HepG2 (cell line): ENCODE results near the gene NPDC1. TPM values are rescaled to one million over a fixed set of nuclear protein-coding genes. Genes with fewer than 3 reads are reported as not detected.

ENCODE experiments used
- ATAC-seq: fragments of 200-7000 bp; cut with Tn5 transposase; 3 replicates; pipeline ENCODE4 v1.9.1; 2020; ENCODE audit warnings: mild to moderate bottlenecking, moderate library complexity
- BruUV-seq: library from RNA; stranded (reverse); fragments of 400-500 nt; replicated peaks from 2 replicates; lab custom pipeline; 2021; lab: Mats Ljungman, UMichigan
- CTCF ChIA-PET: fragments of 300-600 bp; formaldehyde crosslinking; extraction: SDS; loops from one replicate; lab custom pipeline; 2021; ENCODE audit warnings: low total read pairs, inconsistent platforms, low intra/inter-chr PET ratio; lab: Yijun Ruan, JAX
- POLR2A ChIA-PET: fragments of 350-600 bp; sonication (Branson Sonifier 250); formaldehyde crosslinking; loops from one replicate; lab custom pipeline; 2020; ENCODE audit warnings: antibody characterized with exemption, inconsistent platforms; lab: Yijun Ruan, JAX
- DNase-seq: peaks from one replicate; pipeline ENCODE4 v3.0.0-alpha.2; 2015; ENCODE audit warnings: low spot score
- FAIRE-seq: peaks from 3 replicates; lab custom pipeline; 2011; peaks lifted over from hg19 to GRCh38; lab: Jason Lieb, UNC
- H2AFZ ChIP-seq: one replicate; pipeline ENCODE4 v1.6.1; 2011; ENCODE audit warnings: low read length, inconsistent platforms
- H3K27ac ChIP-seq: fragments of 300-600 bp; 3 replicates; pipeline ENCODE4 v1.8.0; 2011; ENCODE audit warnings: mixed run types, mild to moderate bottlenecking, mixed read lengths, low read length, inconsistent platforms; ENCODE audit not compliant: insufficient read depth; ENCODE audit errors: extremely low read length
- H3K27me3 ChIP-seq, 2 experiments: fragments of 200-600 bp in 1 of 2; 2 replicates in 1 of 2; 3 replicates in 1 of 2; pipeline versions ENCODE4 v1.6.0 to v1.8.0; 2011; ENCODE audit warnings: low read length in 2 of 2, mild to moderate bottlenecking in 2 of 2, moderate library complexity in 2 of 2, inconsistent platforms in 1 of 2; ENCODE audit not compliant: insufficient read depth in 2 of 2, control insufficient read depth in 1 of 2
- H3K36me3 ChIP-seq, 2 experiments: fragments of 200-600 bp in 1 of 2; replicated peaks in 1 of 2; 2 replicates in 1 of 2; 3 replicates in 1 of 2; pipeline versions ENCODE4 v1.5.1 to v1.8.0; 2011; ENCODE audit warnings: low read length in 2 of 2, inconsistent platforms in 1 of 2; ENCODE audit not compliant: insufficient read depth in 2 of 2, control insufficient read depth in 1 of 2
- H3K4me1 ChIP-seq: 2 replicates; pipeline ENCODE4 v1.5.1; 2012; ENCODE audit warnings: low read length, inconsistent platforms; ENCODE audit not compliant: insufficient read depth
- H3K4me2 ChIP-seq: 2 replicates; pipeline ENCODE4 v1.6.0; 2011; ENCODE audit warnings: low read depth, low read length, inconsistent platforms
- H3K4me3 ChIP-seq, 3 experiments: fragments of 200-600 bp in 1 of 3; sonication (generic), shearing (Covaris generic) in 1 of 3; replicated peaks in 1 of 3; 2 replicates each; pipeline ENCODE4 v1.5.1; 2011 to 2016; ENCODE audit warnings: low read length in 3 of 3, inconsistent platforms in 2 of 3, low read depth in 2 of 3, mild to moderate bottlenecking in 2 of 3, control low read depth in 1 of 3, mixed read lengths in 1 of 3; ENCODE audit not compliant: insufficient read depth in 1 of 3
- H3K79me2 ChIP-seq: one replicate; pipeline ENCODE4 v1.6.1; 2011; ENCODE audit warnings: low read length, inconsistent platforms; ENCODE audit not compliant: insufficient read depth
- H3K9ac ChIP-seq: 2 replicates; pipeline ENCODE4 v1.6.0; 2011; ENCODE audit warnings: mild to moderate bottlenecking, low read depth, low read length, inconsistent platforms; ENCODE audit not compliant: insufficient read depth
- H3K9me3 ChIP-seq: 2 replicates; pipeline ENCODE4 v1.5.1; 2012; ENCODE audit warnings: mild to moderate bottlenecking, low read length
- H4K20me1 ChIP-seq: 2 replicates; pipeline ENCODE4 v1.6.0; 2011; ENCODE audit warnings: inconsistent platforms, mild to moderate bottlenecking, low read length, moderate library complexity; ENCODE audit not compliant: insufficient read depth
- BCL6 ChIP-seq: IDR thresholded peaks from 2 replicates; pipeline ENCODE4 v1.6.1; 2016; ENCODE audit warnings: missing genetic modification reagents, missing compliant biosample characterization
- BORCS8-MEF2B ChIP-seq: sonication (generic); formaldehyde crosslinking; IDR thresholded peaks from 2 replicates; pipeline ENCODE4 v1.8.0; 2022; ENCODE audit warnings: mild to moderate bottlenecking, missing genetic modification reagents
- DNMT1 ChIP-seq: sonication (generic); formaldehyde crosslinking; IDR thresholded peaks from 2 replicates; pipeline ENCODE4 v1.5.1; 2020; ENCODE audit warnings: mild to moderate bottlenecking, missing genetic modification reagents
- DZIP1 ChIP-seq: sonication (generic); formaldehyde crosslinking; IDR thresholded peaks from 2 replicates; pipeline ENCODE4 v1.5.0; 2020; ENCODE audit warnings: mild to moderate bottlenecking, missing genetic modification reagents
- EP300 ChIP-seq, 3 experiments: sonication (generic) in 1 of 3; formaldehyde crosslinking in 1 of 3; IDR thresholded peaks; 2 replicates each; pipeline versions ENCODE4 v1.5.1 to v1.6.1; 2011 to 2020; ENCODE audit warnings: low read depth in 2 of 3, low read length in 2 of 3, borderline replicate concordance in 1 of 3, improper control_type of control experiment in 1 of 3, mild to moderate bottlenecking in 1 of 3, missing genetic modification reagents in 1 of 3, moderate library complexity in 1 of 3
- HMGA1 ChIP-seq: sonication (generic); formaldehyde crosslinking; conservative IDR thresholded peaks from 2 replicates; pipeline ENCODE4 v1.4.0; 2020; ENCODE audit warnings: missing genetic modification reagents
- HNF1B ChIP-seq: sonication (generic); formaldehyde crosslinking; IDR thresholded peaks from 2 replicates; pipeline ENCODE4 v1.5.1; 2020; ENCODE audit warnings: mild to moderate bottlenecking, moderate library complexity, missing genetic modification reagents
- WGBS: methylation state at CpG from one replicate; pipeline ENCODE4 v1.1.6; 2017; ENCODE audit warnings: low lambda C conversion rate; 5-methylcytosine and 5-hydroxymethylcytosine counted together
- in situ Hi-C: cut with HindIII; loops from 2 replicates; pipeline ENCODE4 v1.10.0; 2017; ENCODE audit warnings: low pct_unique_long_range_greater_than_20kb; ENCODE audit not compliant: extremely low pct_ligation_motif_present
- intact Hi-C: fragments of 100-400 bp; cut with micrococcal nuclease; formaldehyde crosslinking; loops from one replicate; pipeline ENCODE4 v1.10.0; 2022; ENCODE audit not compliant: unreplicated experiment
- polyA plus RNA-seq, 8 experiments: library from polyadenylated mRNA; depleted of rRNA in 3 of 8; stranded (reverse) in 7 of 8; unstranded in 1 of 8; fragments of >200 nt; fragmentation: Illumina TruSeq in 4 of 8; extraction: Trizol in 4 of 8; gene quantifications; 2 replicates each; pipeline versions ENCODE4 v1.2.1 to v1.2.3, GENCODE V29; 2011 to 2016; ENCODE audit warnings: low read depth in 4 of 8, missing spikeins in 1 of 8, mixed read lengths in 1 of 8; ENCODE audit not compliant: insufficient read depth in 1 of 8
- total RNA-seq, 5 experiments: library from RNA; depleted of rRNA; stranded (reverse); fragments of >200 nt; fragmentation: Illumina TruSeq; extraction: Trizol; gene quantifications; 2 replicates each; pipeline ENCODE4 v1.2.3, GENCODE V29; 2016; ENCODE audit warnings: low read depth in 1 of 5
- TF ChIP-seq, protein P1 (sequence below): sonication (generic); formaldehyde crosslinking; IDR thresholded peaks from 2 replicates; pipeline ENCODE4 v1.9.0; 2022; ENCODE audit warnings: missing genetic modification reagents, mild to moderate bottlenecking, borderline replicate concordance
- TF ChIP-seq, protein P2 (sequence below): IDR thresholded peaks from 2 replicates; pipeline ENCODE4 v1.6.1; 2016; ENCODE audit warnings: mild to moderate bottlenecking, missing biosample characterization, missing genetic modification reagents
- TF ChIP-seq, protein P3 (sequence below): sonication (generic); formaldehyde crosslinking; IDR thresholded peaks from 2 replicates; pipeline ENCODE4 v1.5.0; 2020; ENCODE audit warnings: missing genetic modification reagents
- TF ChIP-seq, protein P4 (sequence below): sonication (generic); formaldehyde crosslinking; IDR thresholded peaks from 2 replicates; pipeline ENCODE4 v1.8.1; 2023; ENCODE audit warnings: mild to moderate bottlenecking, inconsistent platforms, moderate library complexity, missing genetic modification reagents, borderline replicate concordance

Gene NPDC1
- total and polyA plus RNA-seq, 2 of the 13 experiments (the other 11 are each of a cell fraction or from before 2014, with no cell fraction given): 0.84 to 5.4 TPM

DNA sequence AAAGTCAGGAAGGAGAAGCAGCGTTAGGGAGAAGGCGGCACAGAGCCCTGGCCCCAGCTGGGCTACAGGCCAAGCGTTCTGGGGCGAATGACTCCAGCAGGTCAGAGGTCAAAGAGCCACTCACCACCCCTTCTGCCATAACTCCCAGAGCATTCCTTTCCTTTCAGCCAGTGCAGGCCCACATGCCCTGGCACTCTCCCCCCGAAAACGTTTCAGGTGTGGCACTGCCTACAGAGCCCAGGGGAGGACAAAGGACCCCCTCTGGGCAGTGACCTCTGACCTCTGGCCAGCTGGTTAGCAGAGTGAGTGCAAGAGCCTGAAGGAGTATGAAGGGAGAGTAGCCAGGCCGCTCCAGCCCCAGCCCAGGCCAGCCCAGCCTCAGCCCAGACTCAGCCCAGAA, 22.8 kb downstream of the NPDC1 start (continued):
- TF ChIP-seq HNF1B (CRISPR knock-in tag) (no peak), BORCS8-MEF2B (CRISPR knock-in tag) (no peak), EP300 (IDR thresholded peaks at IDR 0.05; ENCODE audit: low read depth in 2 of 2, low read length in 2 of 2) (no peak), EP300 (CRISPR knock-in tag; IDR thresholded peaks at IDR 0.05; ENCODE audit: borderline replicate concordance) (no peak)

GRCh38 chr9:137022662-137023008, 23.3 kb downstream of the NPDC1 start:
- no peaks in the 10 kb centered on the region for H4K20me1 ChIP-seq
- CTCF ChIA-PET: no interaction called here
- no peaks in the 10 kb centered on the region for H3K9me3 ChIP-seq
- FAIRE-seq (no peak), DNase-seq (no peak), ATAC-seq (peak; percentile 3; the same call in 2 of the 3 replicates)
- H3K27me3 ChIP-seq: peaks cover 0 to 5% of the 10 kb centered on the region in 2 experiments; a peak in 1 of 5 replicates
- no peaks in the 10 kb centered on the region for H3K36me3 ChIP-seq
- POLR2A ChIA-PET: interaction anchor here (0.7 to 1.7 kb wide), 8 partner anchors 9 to 223 kb away, joined by 3 to 6 read pairs (median 4); partner anchors contain the start of genes CLIC3, FUT7 and PAXX
- 81% methylated on average over 22 of the region's 23 CpGs for WGBS
- peak overlapping the region; percentile 45; the same call in 1 of the 2 replicates for H3K4me2 ChIP-seq
- no peak overlapping the region; a peak in 1 of 6 replicates for H3K4me3 ChIP-seq
- intact Hi-C loops: no loop called here
- peak overlapping the region; percentile 36 for H3K27ac ChIP-seq
- H2AFZ ChIP-seq: no peak overlapping the region
- no TSS peak for BruUV-seq
- peak overlapping the region; percentile 11; the same call in 1 of the 2 replicates for H3K9ac ChIP-seq
- H3K4me1 ChIP-seq: peaks cover 61% of the 10 kb centered on the region
- H3K79me2 ChIP-seq: no peaks in the 10 kb centered on the region
- TF ChIP-seq, protein P1, sequence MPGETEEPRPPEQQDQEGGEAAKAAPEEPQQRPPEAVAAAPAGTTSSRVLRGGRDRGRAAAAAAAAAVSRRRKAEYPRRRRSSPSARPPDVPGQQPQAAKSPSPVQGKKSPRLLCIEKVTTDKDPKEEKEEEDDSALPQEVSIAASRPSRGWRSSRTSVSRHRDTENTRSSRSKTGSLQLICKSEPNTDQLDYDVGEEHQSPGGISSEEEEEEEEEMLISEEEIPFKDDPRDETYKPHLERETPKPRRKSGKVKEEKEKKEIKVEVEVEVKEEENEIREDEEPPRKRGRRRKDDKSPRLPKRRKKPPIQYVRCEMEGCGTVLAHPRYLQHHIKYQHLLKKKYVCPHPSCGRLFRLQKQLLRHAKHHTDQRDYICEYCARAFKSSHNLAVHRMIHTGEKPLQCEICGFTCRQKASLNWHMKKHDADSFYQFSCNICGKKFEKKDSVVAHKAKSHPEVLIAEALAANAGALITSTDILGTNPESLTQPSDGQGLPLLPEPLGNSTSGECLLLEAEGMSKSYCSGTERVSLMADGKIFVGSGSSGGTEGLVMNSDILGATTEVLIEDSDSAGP: 0 out of 2 replicates have a peak, but pooled peaks have one; percentile 10
- TF ChIP-seq DZIP1 (CRISPR knock-in tag) (0 out of 2 replicates have a peak, but pooled peaks have one; percentile 11), BCL6 (CRISPR knock-in tag) (no peak), DNMT1 (CRISPR knock-in tag) (0 out of 2 replicates have a peak, but pooled peaks have one; percentile 13), HMGA1 (no peak)
- TF ChIP-seq, protein P2, sequence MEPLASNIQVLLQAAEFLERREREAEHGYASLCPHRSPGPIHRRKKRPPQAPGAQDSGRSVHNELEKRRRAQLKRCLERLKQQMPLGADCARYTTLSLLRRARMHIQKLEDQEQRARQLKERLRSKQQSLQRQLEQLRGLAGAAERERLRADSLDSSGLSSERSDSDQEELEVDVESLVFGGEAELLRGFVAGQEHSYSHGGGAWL (CRISPR knock-in tag): no peak
- TF ChIP-seq, protein P3, sequence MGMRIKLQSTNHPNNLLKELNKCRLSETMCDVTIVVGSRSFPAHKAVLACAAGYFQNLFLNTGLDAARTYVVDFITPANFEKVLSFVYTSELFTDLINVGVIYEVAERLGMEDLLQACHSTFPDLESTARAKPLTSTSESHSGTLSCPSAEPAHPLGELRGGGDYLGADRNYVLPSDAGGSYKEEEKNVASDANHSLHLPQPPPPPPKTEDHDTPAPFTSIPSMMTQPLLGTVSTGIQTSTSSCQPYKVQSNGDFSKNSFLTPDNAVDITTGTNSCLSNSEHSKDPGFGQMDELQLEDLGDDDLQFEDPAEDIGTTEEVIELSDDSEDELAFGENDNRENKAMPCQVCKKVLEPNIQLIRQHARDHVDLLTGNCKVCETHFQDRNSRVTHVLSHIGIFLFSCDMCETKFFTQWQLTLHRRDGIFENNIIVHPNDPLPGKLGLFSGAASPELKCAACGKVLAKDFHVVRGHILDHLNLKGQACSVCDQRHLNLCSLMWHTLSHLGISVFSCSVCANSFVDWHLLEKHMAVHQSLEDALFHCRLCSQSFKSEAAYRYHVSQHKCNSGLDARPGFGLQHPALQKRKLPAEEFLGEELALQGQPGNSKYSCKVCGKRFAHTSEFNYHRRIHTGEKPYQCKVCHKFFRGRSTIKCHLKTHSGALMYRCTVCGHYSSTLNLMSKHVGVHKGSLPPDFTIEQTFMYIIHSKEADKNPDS (CRISPR knock-in tag): 0 out of 2 replicates have a peak, but pooled peaks have one; percentile 30
- TF ChIP-seq, protein P4, sequence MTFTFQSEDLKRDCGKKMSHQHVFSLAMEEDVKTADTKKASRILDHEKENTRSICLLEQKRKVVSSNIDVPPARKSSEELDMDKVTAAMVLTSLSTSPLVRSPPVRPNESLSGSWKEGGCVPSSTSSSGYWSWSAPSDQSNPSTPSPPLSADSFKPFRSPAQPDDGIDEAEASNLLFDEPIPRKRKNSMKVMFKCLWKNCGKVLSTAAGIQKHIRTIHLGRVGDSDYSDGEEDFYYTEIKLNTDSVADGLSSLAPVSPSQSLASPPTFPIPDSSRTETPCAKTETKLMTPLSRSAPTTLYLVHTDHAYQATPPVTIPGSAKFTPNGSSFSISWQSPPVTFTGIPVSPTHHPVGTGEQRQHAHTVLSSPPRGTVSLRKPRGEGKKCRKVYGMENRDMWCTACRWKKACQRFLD (CRISPR knock-in tag): no peak
- TF ChIP-seq, all 625 proteins: peak for 4
- in situ Hi-C loops: no loop called here
